Skin of body (tissue), 2 donors: ENCODE measurements around the gene GMPR. TPM values are rescaled to one million over a fixed set of nuclear protein-coding genes. Genes with fewer than 3 reads are reported as not detected.

ENCODE experiments used
- DNase-seq: peaks from one replicate; lab custom pipeline; 2025; lab: John Stamatoyannopoulos, UW
- total RNA-seq: library from RNA; depleted of rRNA; stranded (reverse); fragments of >200 nt; gene quantifications from one replicate; pipeline ENCODE4 v1.2.3, GENCODE V29; 2014

The GMPR gene
- total RNA-seq = 12.8 TPM

- DNase-seq = no peak
These were observed at the start of gene GMPR for GRCh38 chr6:16238057-16238962. TSS of gene GMPR (plus strand) at chr6:16238587. CDS start at chr6:16238694, 107 bp downstream.

GRCh38 chr6:16190214-16190613 lies 48.2 kb upstream of the GMPR start:
- no peak for DNase-seq

GRCh38 chr6:16196260-16196983 lies 42.0 kb upstream of the GMPR start:
- DNase-seq = no peak

- DNase-seq = no peak
These were observed 41.3 kb upstream of the GMPR start for GRCh38 chr6:16196984-16197546.

- DNase-seq = no peak
These were observed 40.2 kb upstream of the GMPR start for GRCh38 chr6:16198061-16198705.

- peak; percentile 59 for DNase-seq
These were observed 38.6 kb upstream of the GMPR start for GRCh38 chr6:16199804-16200203.

GRCh38 chr6:16200321-16200883 lies 38.0 kb upstream of the GMPR start:
- DNase-seq = peak; percentile 89

- no peak for DNase-seq
These were observed 36.7 kb upstream of the GMPR start for GRCh38 chr6:16201706-16202105.

GRCh38 chr6:16204653-16205376 lies 33.6 kb upstream of the GMPR start:
- DNase-seq = no peak

GRCh38 chr6:16205377-16206144 lies 32.8 kb upstream of the GMPR start:
- peak; percentile 96 for DNase-seq

GRCh38 chr6:16206595-16207037 lies 31.8 kb upstream of the GMPR start:
- DNase-seq = peak; percentile 92

GRCh38 chr6:16208989-16209388 lies 29.4 kb upstream of the GMPR start:
- DNase-seq = no peak

- DNase-seq = no peak
These were observed 28.8 kb upstream of the GMPR start for GRCh38 chr6:16209539-16209938.

GRCh38 chr6:16212276-16212675 lies 26.1 kb upstream of the GMPR start:
- DNase-seq = no peak

GRCh38 chr6:16216501-16217155 lies 21.8 kb upstream of the GMPR start:
- peak; percentile 75 for DNase-seq

- no peak for DNase-seq
These were observed 21.1 kb upstream of the GMPR start for GRCh38 chr6:16217156-16217721.

GRCh38 chr6:16222826-16223225 lies 15.6 kb upstream of the GMPR start:
- DNase-seq = no peak

GRCh38 chr6:16223362-16223761 lies 15.0 kb upstream of the GMPR start:
- DNase-seq = no peak

GRCh38 chr6:16224409-16224808 lies 14.0 kb upstream of the GMPR start:
- DNase-seq = no peak
